ENCODE measurements around the gene AKT3. TPM values are rescaled to one million over a fixed set of nuclear protein-coding genes. Genes with fewer than 3 reads are reported as not detected.

Gene AKT3
- total RNA-seq, 6 donors from 2014 or later, result 23.0 to 51.2 (median 46.8) TPM

DNA sequence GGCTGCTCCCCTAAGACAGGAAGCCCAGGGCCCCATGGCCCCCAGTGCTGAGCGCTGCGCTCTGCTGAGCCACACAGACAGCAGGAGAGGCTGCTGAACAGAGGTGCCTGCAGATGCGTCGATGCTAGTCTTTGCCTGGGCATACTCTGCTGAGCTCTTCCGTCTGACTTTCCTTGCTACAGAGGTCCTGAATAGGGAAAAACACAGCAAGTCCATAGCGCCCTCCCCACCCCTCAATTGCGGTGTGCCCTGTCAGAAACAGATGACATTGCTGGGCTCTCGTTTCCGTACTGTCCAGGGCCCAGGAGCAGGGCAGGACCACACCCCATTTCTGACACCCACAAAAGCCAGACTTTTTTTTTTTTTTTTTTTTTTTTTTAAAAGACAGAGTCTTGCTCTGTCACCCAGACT, 341.7 kb downstream of the AKT3 start:
- DNase-seq (peak in 1 of 2 donors; percentile 66), ATAC-seq (ENCODE audit: low FRiP score in 2 of 2) (peak; percentile 29 to 54)
- TF ChIP-seq POLR2AphosphoS5 (IDR thresholded peaks at IDR 0.05), result no peak
- TF ChIP-seq, protein P1, sequence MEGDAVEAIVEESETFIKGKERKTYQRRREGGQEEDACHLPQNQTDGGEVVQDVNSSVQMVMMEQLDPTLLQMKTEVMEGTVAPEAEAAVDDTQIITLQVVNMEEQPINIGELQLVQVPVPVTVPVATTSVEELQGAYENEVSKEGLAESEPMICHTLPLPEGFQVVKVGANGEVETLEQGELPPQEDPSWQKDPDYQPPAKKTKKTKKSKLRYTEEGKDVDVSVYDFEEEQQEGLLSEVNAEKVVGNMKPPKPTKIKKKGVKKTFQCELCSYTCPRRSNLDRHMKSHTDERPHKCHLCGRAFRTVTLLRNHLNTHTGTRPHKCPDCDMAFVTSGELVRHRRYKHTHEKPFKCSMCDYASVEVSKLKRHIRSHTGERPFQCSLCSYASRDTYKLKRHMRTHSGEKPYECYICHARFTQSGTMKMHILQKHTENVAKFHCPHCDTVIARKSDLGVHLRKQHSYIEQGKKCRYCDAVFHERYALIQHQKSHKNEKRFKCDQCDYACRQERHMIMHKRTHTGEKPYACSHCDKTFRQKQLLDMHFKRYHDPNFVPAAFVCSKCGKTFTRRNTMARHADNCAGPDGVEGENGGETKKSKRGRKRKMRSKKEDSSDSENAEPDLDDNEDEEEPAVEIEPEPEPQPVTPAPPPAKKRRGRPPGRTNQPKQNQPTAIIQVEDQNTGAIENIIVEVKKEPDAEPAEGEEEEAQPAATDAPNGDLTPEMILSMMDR (IDR thresholded peaks at IDR 0.05), result no peak
- no peak for TF ChIP-seq POLR2A (IDR thresholded peaks at IDR 0.05)
- no peak for TF ChIP-seq EP300 (IDR thresholded peaks at IDR 0.05)
- H3K4me3 ChIP-seq, result no peak overlapping the region
- peaks cover 0 to 30% (median 0%) of the 10 kb centered on the region in 4 donors for H3K36me3 ChIP-seq
- no peak overlapping the region for H3K27ac ChIP-seq
- H3K9me3 ChIP-seq, result no peaks in the 10 kb centered on the region
- peaks cover 0 to 5% (median 0%) of the 10 kb centered on the region in 4 donors for H3K4me1 ChIP-seq
- H3K27me3 ChIP-seq, result no peaks in the 10 kb centered on the region
- 67 to 73% methylated on average over 9 of the region's 9 CpGs for WGBS, 2 donors

DNA sequence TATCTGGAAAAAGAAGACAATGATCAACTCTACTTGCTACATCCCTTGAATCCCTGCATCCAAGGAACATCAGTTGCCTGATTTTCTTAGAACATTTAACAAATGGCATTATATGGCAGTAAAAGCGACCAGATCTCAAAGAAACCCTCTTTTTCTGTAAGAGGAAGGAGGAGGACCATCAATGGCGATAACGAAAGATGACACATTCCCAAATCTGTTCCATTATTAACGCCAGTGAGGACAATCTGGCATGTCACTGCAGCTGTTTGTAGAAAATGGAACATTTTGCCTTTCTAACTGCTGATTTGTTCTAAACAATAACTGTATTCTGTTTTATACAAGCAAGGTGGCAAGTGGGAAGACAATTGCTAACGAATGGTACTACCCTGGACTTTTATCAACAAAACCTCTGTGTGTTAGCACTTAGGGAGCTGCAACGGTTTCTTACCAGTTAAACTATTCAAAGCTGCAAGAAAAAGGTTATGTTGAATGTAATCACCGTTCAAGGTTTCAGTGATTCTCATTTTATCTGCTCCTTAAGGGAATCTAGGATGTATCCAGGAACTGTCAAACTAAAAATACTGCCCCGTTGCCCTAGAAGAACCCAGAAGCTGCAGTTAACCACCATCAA, 342.3 kb downstream of the AKT3 start:
- WGBS, 2 donors, result 80 to 81% methylated on average over 8 of the region's 8 CpGs
- ATAC-seq (ENCODE audit: low FRiP score in 2 of 2) (no peak), DNase-seq (no peak)
- TF ChIP-seq EP300 (IDR thresholded peaks at IDR 0.05), result no peak
- TF ChIP-seq POLR2A (IDR thresholded peaks at IDR 0.05), result no peak
- Histone ChIP-seq H3K27ac (no peak overlapping the region), H3K27me3 (no peaks in the 10 kb centered on the region), H3K9me3 (no peaks in the 10 kb centered on the region), H3K4me1 (peaks cover 0 to 5% (median 0%) of the 10 kb centered on the region in 4 donors), H3K36me3 (peaks cover 0 to 30% (median 0%) of the 10 kb centered on the region in 4 donors), H3K4me3 (no peak overlapping the region)

- DNase-seq, result no peak
Measured at GRCh38 chr1:243507001-243507671, 342.9 kb downstream of the AKT3 start.

GRCh38 chr1:243505986-243506689, 343.9 kb downstream of the AKT3 start:
- H3K27me3 ChIP-seq, result no peaks in the 10 kb centered on the region
- no peaks in the 10 kb centered on the region for H3K9me3 ChIP-seq
- TF ChIP-seq, protein P1 (IDR thresholded peaks at IDR 0.05), result no peak
- TF ChIP-seq EP300 (IDR thresholded peaks at IDR 0.05), result no peak
- no peak for TF ChIP-seq POLR2AphosphoS5 (IDR thresholded peaks at IDR 0.05)
- no peak for TF ChIP-seq POLR2A (IDR thresholded peaks at IDR 0.05)
- ATAC-seq (ENCODE audit: low FRiP score in 2 of 2) (no peak), DNase-seq (no peak)
- H3K36me3 ChIP-seq, result peaks cover 0 to 22% (median 1%) of the 10 kb centered on the region in 4 donors
- H3K27ac ChIP-seq, result no peak overlapping the region
- 69 to 72% methylated on average over 10 of the region's 10 CpGs for WGBS, 2 donors
- H3K4me3 ChIP-seq, result no peak overlapping the region
- peaks cover 0 to 5% (median 0%) of the 10 kb centered on the region in 4 donors for H3K4me1 ChIP-seq

More at GRCh38 chr1:243507001-243507671, 342.9 kb downstream of the AKT3 start:
- Histone ChIP-seq H3K9me3 (no peaks in the 10 kb centered on the region), H3K27ac (no peak overlapping the region), H3K4me1 (peaks cover 0 to 5% (median 0%) of the 10 kb centered on the region in 4 donors), H3K4me3 (no peak overlapping the region), H3K36me3 (peaks cover 0 to 30% (median 0%) of the 10 kb centered on the region in 4 donors), H3K27me3 (no peaks in the 10 kb centered on the region)
- no peak for TF ChIP-seq POLR2AphosphoS5 (IDR thresholded peaks at IDR 0.05)
- TF ChIP-seq EP300 (IDR thresholded peaks at IDR 0.05), result no peak
- TF ChIP-seq POLR2A (IDR thresholded peaks at IDR 0.05), result no peak
- TF ChIP-seq, protein P1 (IDR thresholded peaks at IDR 0.05), result no peak
- 46 to 72% methylated on average over 3 to 5 of the region's 5 CpGs for WGBS, 2 donors
- ATAC-seq (ENCODE audit: low FRiP score in 2 of 2), result no peak

DNA sequence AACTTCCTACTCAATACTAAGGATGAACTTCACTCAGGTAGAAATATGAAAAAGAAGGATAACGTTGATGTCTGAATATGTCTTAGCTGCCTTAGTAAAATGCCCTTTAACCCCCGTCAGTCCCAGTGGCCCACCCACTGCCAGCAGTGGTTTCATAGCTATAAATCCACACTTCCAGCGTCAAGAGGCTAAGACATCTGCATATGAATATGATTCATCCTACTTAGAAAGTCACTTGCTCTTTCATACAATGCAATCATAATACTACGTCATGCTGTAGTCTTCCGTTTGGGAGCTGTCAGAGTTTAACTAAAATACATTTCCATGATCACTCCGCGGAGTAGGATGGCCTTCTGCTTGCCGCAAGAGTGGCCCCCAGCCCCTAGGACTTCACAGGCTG, 346.9 kb downstream of the AKT3 start:
- no peak overlapping the region for H3K4me3 ChIP-seq
- peaks cover 0 to 28% (median 10%) of the 10 kb centered on the region in 4 donors for H3K36me3 ChIP-seq
- DNase-seq (no peak), ATAC-seq (ENCODE audit: low FRiP score in 2 of 2) (no peak)
- no peak overlapping the region for H3K27ac ChIP-seq
- TF ChIP-seq POLR2A (IDR thresholded peaks at IDR 0.05) (no peak), EP300 (IDR thresholded peaks at IDR 0.05) (no peak), POLR2AphosphoS5 (IDR thresholded peaks at IDR 0.05) (no peak)
- TF ChIP-seq, protein P1 (IDR thresholded peaks at IDR 0.05), result no peak
- 96 to 98% methylated on average over 8 of the region's 8 CpGs for WGBS, 2 donors
- H3K9me3 ChIP-seq, result no peaks in the 10 kb centered on the region
- no peaks in the 10 kb centered on the region for H3K27me3 ChIP-seq
- peaks cover 0 to 5% (median 0%) of the 10 kb centered on the region in 4 donors for H3K4me1 ChIP-seq

Measured in upper lobe of left lung (tissue), 6 donors.